Muscle layer of duodenum (tissue), 2 donors: ENCODE data around the gene SAMD8.
"Not testable (repeated sequence)": the region's sequence is repeated elsewhere in the genome, so short reads cannot be mapped to it uniquely, and the experiment has no call there.

Source experiments
- H3K27ac ChIP-seq: one replicate; pipeline ENCODE4 v1.7.0; 2013; ENCODE audit warnings: mild to moderate bottlenecking, low read length
- H3K27me3 ChIP-seq: one replicate; pipeline ENCODE4 v1.7.0; 2013; ENCODE audit warnings: low read depth, mild to moderate bottlenecking, control low read depth, low read length
- H3K36me3 ChIP-seq, 2 donors: one replicate each; pipeline ENCODE4 v1.7.0; 2013; ENCODE audit warnings: low read length in 2 of 2, control low read depth in 1 of 2, mild to moderate bottlenecking in 1 of 2; ENCODE audit not compliant: insufficient read depth in 2 of 2, control insufficient read depth in 1 of 2
- H3K4me1 ChIP-seq, 2 donors: one replicate each; pipeline ENCODE4 v1.7.0; 2013; ENCODE audit warnings: low read length in 2 of 2, mild to moderate bottlenecking in 2 of 2, control low read depth in 1 of 2, moderate library complexity in 1 of 2; ENCODE audit not compliant: insufficient read depth in 2 of 2, control insufficient read depth in 1 of 2
- H3K4me3 ChIP-seq, 2 donors: one replicate each; pipeline ENCODE4 v1.7.0; 2013; ENCODE audit warnings: low read length in 2 of 2, low read depth in 1 of 2, mild to moderate bottlenecking in 1 of 2
- H3K9me3 ChIP-seq, 2 donors: one replicate each; pipeline ENCODE4 v1.7.0; 2013; ENCODE audit warnings: low read length in 2 of 2, control low read depth in 1 of 2, mild to moderate bottlenecking in 1 of 2; ENCODE audit not compliant: control insufficient read depth in 1 of 2
- donor health status: healthy.

Gene SAMD8

GRCh38 chr10:75202321-75203045 lies 91.0 kb downstream of the SAMD8 start:
- H3K36me3 ChIP-seq: no peaks in the 10 kb centered on the region
- peak overlapping the region; percentile 82 for H3K27ac ChIP-seq
- no peaks in the 10 kb centered on the region for H3K27me3 ChIP-seq
- H3K4me1 ChIP-seq: peaks cover 2 to 5% of the 10 kb centered on the region in 2 donors
- H3K9me3 ChIP-seq: no peaks in the 10 kb centered on the region
- no peak overlapping the region for H3K4me3 ChIP-seq

DNA sequence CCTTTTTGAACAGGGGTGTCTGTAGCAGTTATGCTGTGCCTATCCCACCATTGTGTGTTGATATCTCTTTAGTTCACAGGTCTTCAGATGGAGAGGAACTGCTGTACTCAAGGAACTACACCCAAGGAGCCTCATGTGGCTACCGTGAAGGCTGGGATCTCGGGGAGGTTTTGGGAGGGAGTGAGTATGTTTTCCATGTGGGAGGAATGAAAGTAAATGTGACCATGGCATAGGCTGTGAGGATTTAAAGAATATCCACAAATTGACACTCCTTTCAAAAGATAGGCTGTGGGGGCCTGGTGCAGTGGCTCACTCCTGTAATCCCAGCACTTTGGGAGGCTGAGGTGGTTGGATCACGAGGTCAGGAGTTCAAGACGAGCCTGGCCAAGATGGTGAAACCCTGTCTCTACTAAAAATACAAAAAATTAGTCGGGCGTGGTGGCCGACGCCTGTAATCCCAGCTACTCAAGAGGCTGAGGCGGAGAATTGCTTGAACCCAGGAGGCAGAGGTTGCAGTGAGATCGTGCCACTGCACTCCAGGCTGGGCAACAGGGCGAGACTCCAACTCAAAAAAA lies 91.7 kb downstream of the SAMD8 start:
- not testable (repeated sequence) for H3K4me3 ChIP-seq, H3K27me3 ChIP-seq, H3K36me3 ChIP-seq, H3K4me1 ChIP-seq, H3K9me3 ChIP-seq
- H3K27ac ChIP-seq: peak overlapping the region; percentile 82

DNA sequence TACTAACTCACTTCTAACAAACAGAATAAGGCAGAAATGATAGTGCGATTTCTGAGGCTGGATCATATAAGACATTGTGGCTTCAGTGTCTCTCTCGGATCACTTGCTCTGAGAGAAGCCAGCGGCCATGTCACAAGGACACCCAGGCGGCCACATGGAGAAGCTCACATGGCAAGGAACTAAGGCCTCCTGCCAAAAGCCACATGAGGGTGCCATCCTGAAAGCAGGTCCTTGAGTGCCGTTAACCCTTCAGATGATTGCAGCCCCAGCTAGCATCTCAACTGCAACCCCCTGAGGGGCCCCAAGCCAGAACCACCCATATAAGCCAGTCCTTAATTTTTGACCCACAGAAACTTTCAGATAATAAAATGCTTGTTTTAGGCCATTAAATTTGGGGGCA lies 92.3 kb downstream of the SAMD8 start:
- Histone ChIP-seq H3K27me3 (no peaks in the 10 kb centered on the region), H3K36me3 (no peaks in the 10 kb centered on the region), H3K9me3 (no peaks in the 10 kb centered on the region), H3K4me1 (peaks cover 2 to 5% of the 10 kb centered on the region in 2 donors), H3K27ac (no peak overlapping the region), H3K4me3 (no peak overlapping the region)

GRCh38 chr10:75205908-75206307 lies 94.5 kb downstream of the SAMD8 start:
- Histone ChIP-seq H3K27ac (no peak overlapping the region), H3K4me1 (peaks cover 2 to 5% of the 10 kb centered on the region in 2 donors), H3K9me3 (no peaks in the 10 kb centered on the region), H3K36me3 (peaks cover 0 to 9% of the 10 kb centered on the region in 2 donors), H3K27me3 (no peaks in the 10 kb centered on the region), H3K4me3 (no peak overlapping the region)

GRCh38 chr10:75206638-75207037 lies 95.2 kb downstream of the SAMD8 start:
- not testable (repeated sequence) for H3K4me3 ChIP-seq, H3K27me3 ChIP-seq, H3K4me1 ChIP-seq, H3K27ac ChIP-seq, H3K9me3 ChIP-seq
- peaks cover 0 to 11% of the 10 kb centered on the region in 2 donors for H3K36me3 ChIP-seq

GRCh38 chr10:75207079-75207856 lies 95.8 kb downstream of the SAMD8 start:
- Histone ChIP-seq H3K4me1 (peaks cover 8 to 12% of the 10 kb centered on the region in 2 donors), H3K27ac (peak overlapping the region; percentile 68), H3K4me3 (no peak overlapping the region), H3K27me3 (no peaks in the 10 kb centered on the region), H3K36me3 (peaks cover 0 to 12% of the 10 kb centered on the region in 2 donors), H3K9me3 (no peaks in the 10 kb centered on the region)

- peak overlapping the region; percentile 68 for H3K27ac ChIP-seq
- H3K4me1 ChIP-seq: peaks cover 9 to 12% of the 10 kb centered on the region in 2 donors
- no peaks in the 10 kb centered on the region for H3K27me3 ChIP-seq
- no peak overlapping the region for H3K4me3 ChIP-seq
- no peaks in the 10 kb centered on the region for H3K9me3 ChIP-seq
- H3K36me3 ChIP-seq: peaks cover 0 to 17% of the 10 kb centered on the region in 2 donors
Measured at GRCh38 chr10:75207857-75208144, 96.3 kb downstream of the SAMD8 start.

DNA sequence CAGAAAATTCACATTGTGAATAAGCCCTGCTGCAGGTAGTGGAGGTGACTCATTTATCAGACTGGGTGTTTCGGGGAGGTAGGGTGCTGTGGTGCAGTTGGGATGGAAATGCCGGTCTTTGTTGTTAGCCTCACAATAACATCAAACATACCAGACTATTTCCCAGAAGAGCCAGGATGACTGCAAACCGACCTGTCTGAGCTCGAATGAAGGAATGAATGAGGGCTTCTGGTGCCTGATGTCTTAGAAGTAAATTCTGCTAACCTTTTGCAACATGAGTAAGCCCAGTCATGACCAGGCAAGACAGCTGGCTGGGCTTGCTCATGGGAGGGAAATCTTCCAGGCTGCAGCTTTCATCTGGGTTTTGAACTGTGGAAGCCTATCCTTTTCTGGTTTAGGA lies 96.7 kb downstream of the SAMD8 start:
- Histone ChIP-seq H3K27me3 (no peaks in the 10 kb centered on the region), H3K27ac (peak overlapping the region; percentile 68), H3K4me1 (peaks cover 6 to 16% of the 10 kb centered on the region in 2 donors), H3K4me3 (no peak overlapping the region), H3K9me3 (no peaks in the 10 kb centered on the region), H3K36me3 (peaks cover 0 to 20% of the 10 kb centered on the region in 2 donors)

DNA sequence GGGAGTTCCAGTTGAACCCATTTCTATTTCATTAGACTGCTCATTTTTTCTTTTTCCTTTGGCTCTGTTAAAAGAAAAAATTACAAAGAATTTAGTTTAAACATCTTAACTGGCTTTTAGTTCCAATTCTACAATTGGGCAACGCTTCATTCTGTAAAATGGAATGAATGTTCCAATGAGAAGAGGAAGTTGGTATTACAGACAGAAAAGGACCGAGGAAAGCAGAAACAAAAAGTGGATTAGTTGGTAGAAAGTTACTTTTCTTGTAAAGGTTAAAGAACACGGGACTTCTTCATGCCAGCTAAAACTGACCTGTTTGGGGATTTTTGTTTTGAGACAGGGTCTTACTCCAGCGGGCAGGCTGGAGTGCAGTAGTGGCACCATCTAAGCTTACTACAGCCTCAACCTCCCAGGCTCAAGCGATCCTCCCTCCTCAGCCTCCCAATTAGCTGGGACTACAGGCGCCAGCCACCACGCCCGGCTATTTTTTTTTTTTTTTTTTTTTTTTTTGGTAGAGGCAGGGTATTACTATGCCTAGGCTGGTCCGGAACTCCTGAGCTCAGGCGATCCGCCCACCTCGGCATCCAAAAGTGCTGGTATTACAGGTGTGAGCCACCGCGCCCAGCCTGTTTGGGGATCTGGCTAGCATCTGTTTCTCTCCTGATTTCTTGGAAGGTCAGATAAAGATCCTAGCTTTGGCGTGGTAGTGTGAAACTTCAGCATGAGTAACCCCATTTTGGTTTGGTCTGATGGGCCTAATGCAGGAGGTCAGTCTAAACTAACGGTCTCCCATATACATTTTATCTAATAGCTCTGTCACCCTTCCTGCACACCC lies 97.8 kb downstream of the SAMD8 start:
- H3K4me1 ChIP-seq: peaks cover 6 to 16% of the 10 kb centered on the region in 2 donors
- peak overlapping the region; percentile 82 to 95 for H3K4me3 ChIP-seq
- H3K36me3 ChIP-seq: peaks cover 6 to 27% of the 10 kb centered on the region in 2 donors
- no peaks in the 10 kb centered on the region for H3K9me3 ChIP-seq
- no peaks in the 10 kb centered on the region for H3K27me3 ChIP-seq
- H3K27ac ChIP-seq: peak overlapping the region; percentile 99

GRCh38 chr10:75209921-75210281 lies 98.4 kb downstream of the SAMD8 start:
- peak overlapping the region; percentile 99 for H3K27ac ChIP-seq
- H3K4me3 ChIP-seq: peak overlapping the region; percentile 82 to 95
- H3K9me3 ChIP-seq: no peaks in the 10 kb centered on the region
- H3K4me1 ChIP-seq: peaks cover 6 to 22% of the 10 kb centered on the region in 2 donors
- no peaks in the 10 kb centered on the region for H3K27me3 ChIP-seq
- peaks cover 6 to 32% of the 10 kb centered on the region in 2 donors for H3K36me3 ChIP-seq
